GM19023 (cell line): ENCODE results near the gene MYLK.
"Not testable (repeated sequence)": the region's sequence is repeated elsewhere in the genome, so short reads cannot be mapped to it uniquely, and the experiment has no call there.

Source experiments
- ATAC-seq: cut with Tn5 transposase; IDR thresholded peaks from one replicate; pipeline ENCODE4 v1.9.1; 2021; ENCODE audit warnings: mild to moderate bottlenecking, moderate library complexity; ENCODE audit not compliant: unreplicated experiment

Gene MYLK

GRCh38 chr3:123702720-123703119, 181.4 kb downstream of the MYLK start:
- ATAC-seq, result no peak

DNA sequence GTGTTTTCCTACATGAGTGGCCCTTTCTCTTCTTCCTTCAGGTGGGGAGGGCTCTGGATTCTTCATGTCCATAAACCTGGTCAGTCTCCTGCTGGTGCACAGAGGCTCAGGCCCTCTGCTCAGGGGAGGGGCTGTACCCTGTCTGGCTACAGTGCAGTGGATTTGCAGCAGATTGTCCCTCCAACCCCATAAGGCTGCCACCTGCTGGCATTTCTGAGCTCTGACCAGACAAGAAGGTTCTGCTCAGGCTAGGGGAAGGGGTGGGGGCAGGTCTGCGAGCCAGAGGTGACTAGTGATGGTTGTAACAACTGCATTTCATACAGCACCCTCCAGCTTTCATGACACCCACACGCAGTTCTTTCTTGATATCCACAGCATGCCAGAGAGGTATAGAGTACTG, 182.1 kb downstream of the MYLK start:
- ATAC-seq, result not testable (repeated sequence)

DNA sequence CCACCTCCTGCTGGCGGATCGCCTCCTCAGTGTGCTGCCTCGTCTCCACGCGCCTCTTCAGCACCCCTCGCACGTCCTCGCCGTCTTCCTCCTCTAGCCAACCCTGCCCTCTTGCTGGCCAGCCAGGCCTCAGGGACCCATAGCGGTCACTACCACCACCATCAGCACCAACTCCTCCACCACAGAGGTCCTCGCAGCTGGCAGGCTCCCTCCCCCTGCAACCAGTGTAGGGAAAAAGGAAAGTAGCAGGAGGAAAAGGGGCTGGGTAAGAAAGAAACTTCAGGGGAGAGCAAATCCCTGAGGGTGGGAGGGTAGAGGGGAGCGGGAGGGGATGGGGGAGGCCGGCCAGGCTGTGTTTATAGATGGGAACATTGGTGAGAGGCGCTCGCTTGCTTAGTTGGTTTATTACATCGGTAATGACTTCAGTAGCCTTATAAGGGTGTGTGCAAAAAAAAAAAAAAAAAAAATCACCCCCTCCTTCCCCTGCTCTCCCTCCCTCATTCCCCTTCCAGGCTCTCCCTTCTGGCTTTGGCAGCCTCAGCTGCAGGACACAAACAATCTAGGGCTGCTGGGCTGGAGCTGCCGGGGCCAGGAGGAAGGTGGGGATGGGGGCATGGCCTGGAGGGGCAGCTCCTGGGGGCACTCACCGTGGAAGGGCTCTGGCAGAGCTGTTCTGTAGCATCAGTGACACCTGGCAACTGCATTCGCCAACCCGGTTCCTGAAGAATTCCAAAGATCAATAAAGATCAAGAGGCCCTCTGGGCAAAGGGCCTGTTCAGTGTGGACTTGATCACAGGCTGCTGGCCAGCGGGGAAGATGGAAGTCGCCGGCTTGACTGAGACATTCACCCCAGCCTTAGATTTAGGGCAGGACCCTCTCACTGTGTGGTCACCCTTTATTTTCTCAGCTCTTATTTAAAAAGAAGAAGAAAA, 183.1 kb downstream of the MYLK start:
- no peak for ATAC-seq

DNA sequence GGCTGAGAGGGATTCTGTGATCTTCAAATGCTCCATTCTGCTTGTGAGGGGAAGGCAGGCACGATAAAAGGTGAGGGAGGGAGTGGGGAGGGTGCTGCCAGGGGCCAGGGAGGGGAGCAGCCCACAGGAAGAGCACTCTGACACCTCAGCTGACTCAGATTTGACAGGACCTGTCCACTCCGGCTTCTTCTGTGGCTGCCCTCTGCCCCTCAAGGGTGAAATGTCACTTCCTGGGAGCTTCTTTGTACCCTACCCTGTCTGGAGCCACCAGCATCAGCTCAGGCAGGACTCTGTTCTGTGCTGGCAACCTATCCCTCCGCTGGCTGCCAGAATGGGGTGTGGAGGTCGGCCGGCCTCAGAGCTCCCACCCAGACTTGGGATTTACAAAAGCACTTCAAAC, 185.3 kb downstream of the MYLK start:
- ATAC-seq, result no peak

DNA sequence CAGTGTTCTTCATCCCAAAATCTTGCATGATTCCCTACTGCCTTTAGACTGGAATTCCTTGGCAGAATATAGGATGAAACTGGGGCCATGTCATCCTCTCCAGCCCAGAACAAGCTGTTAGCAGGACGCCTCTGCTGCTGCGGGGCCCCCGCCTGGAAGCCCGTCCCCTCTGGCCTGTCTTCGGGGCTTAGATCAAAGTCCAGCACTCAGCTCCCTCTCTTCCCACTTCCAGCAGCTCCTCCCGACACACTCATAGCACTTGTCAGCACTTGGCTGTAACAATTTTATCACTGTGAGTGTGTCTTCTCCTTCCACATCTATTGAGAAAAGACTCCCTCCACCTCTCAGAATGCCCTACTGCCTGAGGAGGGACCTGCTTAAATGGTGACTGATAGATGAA, 187.3 kb downstream of the MYLK start:
- no peak for ATAC-seq

- no peak for ATAC-seq
These were observed 188.1 kb downstream of the MYLK start for GRCh38 chr3:123695731-123696640.

DNA sequence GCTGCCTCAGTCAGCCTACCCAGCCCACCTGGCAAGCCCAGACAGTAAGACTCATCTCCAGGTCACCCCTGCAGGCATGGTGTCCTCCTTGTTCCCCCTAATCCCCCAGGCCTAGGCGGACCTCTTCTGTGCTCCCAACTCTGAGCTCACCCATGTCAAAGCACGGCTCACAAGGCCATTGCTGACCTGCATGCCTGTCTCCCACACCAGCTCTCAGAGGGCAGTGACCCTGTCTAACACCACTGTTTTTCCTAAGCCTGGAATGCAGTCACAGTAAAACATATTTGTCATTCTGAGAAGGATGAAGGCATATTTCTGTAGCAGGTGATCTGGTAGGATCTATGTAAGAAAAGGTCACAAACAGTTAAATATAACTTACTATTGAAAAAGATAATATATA, 189.0 kb downstream of the MYLK start:
- no peak for ATAC-seq

DNA sequence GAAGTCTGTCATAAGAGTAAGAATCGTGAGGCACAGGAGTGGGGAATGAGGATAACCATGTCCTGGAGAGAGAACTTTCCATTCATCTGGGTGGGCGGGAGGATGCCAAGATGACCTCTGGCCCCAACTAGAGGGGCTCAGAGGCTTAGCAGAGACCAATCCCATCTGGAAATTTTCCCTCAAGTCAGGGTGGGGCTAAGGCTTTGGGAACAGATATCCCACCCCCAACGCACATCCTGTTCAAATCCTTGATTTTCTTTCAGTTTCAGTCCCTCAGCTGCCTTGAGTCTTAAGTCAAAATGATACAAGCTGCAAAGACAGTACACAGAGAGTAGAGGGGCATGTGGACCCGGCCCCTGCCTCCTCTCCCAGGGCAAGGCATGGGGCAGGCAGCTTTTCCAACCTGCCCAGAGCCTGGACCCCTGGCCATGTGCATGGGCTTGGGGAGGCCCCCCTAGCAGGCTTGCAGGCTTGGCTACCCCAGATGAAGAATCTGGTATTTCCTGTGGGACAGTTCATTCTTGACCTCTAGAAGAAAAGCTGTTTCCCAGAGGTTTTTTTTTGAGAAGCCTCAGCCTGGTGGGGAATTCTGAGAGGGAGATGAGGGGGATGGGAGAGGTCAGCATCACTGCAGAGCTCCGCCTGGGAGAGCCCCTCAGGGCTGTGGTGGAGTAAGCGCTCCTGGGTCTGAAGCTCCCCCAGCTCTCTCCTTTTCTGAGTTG, 189.6 kb downstream of the MYLK start:
- ATAC-seq, result no peak

GRCh38 chr3:123693584-123694190, 190.4 kb downstream of the MYLK start:
- no peak for ATAC-seq

DNA sequence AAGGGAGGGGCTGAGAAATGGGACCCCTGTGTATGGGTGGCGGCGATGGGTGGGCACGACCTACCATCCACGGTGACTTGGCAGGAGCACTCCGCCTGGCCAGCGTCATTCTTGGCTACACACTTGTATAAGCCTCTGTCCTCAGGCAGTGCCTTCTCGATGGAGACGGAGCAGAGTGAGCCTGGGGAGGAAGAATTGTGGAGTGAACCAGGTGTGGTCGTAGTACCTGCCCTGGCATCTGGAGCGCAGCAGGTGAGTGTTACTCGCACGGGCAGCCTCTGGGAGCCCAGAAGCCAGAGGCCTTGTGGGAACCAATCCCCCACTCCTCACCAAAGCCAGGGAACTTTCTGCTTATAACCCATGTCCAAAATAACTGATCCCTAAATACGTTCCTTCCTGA, 191.5 kb downstream of the MYLK start:
- ATAC-seq, result no peak

DNA sequence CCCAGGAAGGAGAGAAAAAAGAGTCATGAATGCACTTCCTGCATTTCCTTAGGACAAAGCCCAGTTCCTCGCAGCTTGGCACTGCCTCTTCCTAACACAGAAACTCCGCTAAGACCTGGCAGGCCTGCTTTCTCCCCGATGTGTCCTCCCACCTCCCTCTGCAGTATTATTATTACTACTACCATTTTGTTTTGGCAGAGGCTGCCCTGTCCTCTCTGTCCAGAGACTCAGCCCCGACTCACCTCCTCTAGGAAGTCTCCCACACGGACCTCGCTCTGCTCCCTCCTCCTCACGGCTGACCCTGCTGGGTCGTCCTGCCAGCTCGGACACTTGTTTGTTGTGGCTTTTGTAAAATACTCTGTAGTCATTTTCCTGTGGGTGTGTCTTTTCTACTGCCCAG, 192.1 kb downstream of the MYLK start:
- ATAC-seq, result no peak

DNA sequence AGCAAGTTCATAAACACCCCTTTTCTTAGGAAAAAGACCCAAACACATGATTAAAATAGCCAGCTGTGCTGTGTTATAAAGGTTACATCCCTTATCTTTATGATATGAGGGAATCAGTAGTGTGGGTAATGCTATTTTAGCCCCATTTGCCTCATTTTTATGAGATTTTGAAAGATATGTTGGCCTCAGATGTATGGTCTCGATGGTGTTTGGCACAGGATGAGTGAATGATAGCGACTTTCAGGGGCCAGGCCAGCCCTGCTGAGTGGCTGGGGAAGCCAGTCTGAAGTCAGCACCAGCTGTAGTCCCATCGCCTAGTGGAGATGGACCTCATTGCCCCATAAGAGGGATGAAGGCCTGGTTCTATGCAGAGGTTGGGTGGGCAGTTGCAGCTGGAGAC, 194.3 kb downstream of the MYLK start:
- ATAC-seq, result no peak

- no peak for ATAC-seq
These were observed 195.8 kb downstream of the MYLK start for GRCh38 chr3:123688241-123688747.

GRCh38 chr3:123687286-123687685, 196.8 kb downstream of the MYLK start:
- ATAC-seq, result no peak

DNA sequence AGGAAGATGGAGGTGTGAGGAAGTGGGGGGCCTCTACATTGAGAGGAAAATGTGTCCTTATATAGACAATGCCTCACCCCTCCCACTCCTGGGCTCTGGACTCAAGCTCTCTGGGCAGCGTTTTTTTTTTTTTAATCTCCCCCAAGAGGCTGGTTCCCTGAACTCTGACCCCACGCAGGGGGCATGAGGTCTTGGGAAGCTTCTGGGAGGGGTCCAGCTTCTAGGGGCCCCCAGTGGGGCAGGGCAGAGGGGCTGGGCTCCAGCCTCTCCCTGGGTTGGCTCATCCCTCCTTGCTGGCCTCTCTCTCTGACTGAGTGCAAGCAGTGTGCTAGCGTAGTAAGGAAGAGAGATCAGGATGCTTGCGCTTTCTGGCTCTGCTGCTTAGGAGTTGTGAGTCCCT, 197.9 kb downstream of the MYLK start:
- ATAC-seq, result no peak

DNA sequence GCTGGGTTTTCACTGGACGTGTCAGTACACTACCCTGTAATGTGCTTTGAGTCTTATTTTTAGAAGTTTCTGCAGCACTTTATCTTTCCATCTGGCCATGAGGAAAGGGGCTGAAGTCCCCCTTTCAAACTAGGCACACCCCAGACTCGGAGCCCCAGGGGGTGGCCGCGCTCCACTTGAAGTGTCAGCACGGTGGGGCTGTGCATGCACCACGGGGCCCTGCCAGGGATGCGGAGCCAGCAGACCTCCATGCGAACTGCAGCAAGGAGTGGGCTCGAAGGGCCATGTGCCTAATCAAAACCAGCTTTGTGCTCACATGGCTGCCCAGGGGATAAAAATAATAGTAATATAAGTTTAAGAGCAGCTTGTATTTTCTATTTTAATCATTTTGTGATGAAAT, 198.4 kb downstream of the MYLK start:
- no peak for ATAC-seq

DNA sequence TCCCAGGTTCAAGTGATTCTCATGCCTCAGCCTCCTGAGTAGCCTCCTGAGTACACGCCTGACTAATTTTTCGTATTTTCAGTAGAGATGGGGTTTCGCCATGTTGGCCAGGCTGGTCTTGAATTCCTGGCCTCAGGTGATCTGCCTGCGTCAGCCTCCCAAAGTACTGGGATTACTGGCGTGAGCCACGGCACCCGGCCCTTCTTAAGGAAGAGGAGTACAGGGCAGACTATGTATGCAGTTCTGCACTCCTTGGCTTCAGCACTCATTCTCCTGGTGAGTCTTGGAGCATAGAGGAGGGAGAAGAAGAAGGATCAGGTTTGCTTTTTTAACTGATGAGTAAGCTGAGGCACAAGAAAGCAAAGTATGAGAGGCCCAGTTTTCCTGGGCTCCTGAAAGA, 199.5 kb downstream of the MYLK start:
- no peak for ATAC-seq

DNA sequence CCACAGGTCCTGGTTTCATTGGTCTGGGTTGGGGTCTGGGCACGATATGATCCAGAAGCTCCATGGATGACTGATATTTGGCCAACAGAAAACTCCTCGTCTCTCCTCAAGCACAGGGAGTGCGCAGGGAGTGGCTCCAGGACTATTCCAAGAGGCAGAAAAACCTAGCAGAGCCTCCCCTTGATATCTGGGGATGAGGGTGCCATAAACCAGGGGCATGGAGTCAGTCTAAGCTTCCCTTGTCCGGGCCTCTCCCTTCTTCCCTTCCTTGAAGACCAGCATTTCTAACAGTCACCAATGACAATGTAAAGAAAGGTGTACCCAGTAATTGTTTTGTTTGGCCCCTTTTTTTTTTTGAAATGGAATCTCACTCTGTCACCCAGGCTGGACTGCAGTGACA, 199.9 kb downstream of the MYLK start:
- no peak for ATAC-seq

GRCh38 chr3:123683505-123684154, 200.5 kb downstream of the MYLK start:
- ATAC-seq, result no peak
